EL (cell line): ENCODE data around the gene UBASH3B.
A peak's percentile ranks its signal among the peaks of the same experiment; 100 is the strongest.

ENCODE experiments used
- DNase-seq: peaks from one replicate; pipeline ENCODE4 v3.0.0-alpha.2; 2016

The UBASH3B gene

GRCh38 chr11:122763108-122763507 lies 107.6 kb downstream of the UBASH3B start:
- DNase-seq = no peak

- no peak for DNase-seq
Observed at GRCh38 chr11:122764371-122765090, 109.0 kb downstream of the UBASH3B start.

- no peak for DNase-seq
Observed at GRCh38 chr11:122765487-122766131, 110.1 kb downstream of the UBASH3B start.

- no peak for DNase-seq
Observed at GRCh38 chr11:122769126-122769780, 113.7 kb downstream of the UBASH3B start.

- DNase-seq = peak; percentile 25
Observed at GRCh38 chr11:122772945-122773344, 117.4 kb downstream of the UBASH3B start.

- no peak for DNase-seq
Observed at GRCh38 chr11:122773781-122774266, 118.3 kb downstream of the UBASH3B start.

GRCh38 chr11:122775675-122776271 lies 120.3 kb downstream of the UBASH3B start:
- no peak for DNase-seq

- no peak for DNase-seq
Observed at GRCh38 chr11:122776546-122776945, 121.0 kb downstream of the UBASH3B start.

GRCh38 chr11:122777343-122777742 lies 121.8 kb downstream of the UBASH3B start:
- no peak for DNase-seq

GRCh38 chr11:122778148-122778547 lies 122.6 kb downstream of the UBASH3B start:
- DNase-seq = peak; percentile 48

GRCh38 chr11:122779047-122779629 lies 123.6 kb downstream of the UBASH3B start:
- DNase-seq = no peak

- no peak for DNase-seq
Observed at GRCh38 chr11:122780296-122780949, 124.9 kb downstream of the UBASH3B start.

GRCh38 chr11:122781378-122782195 lies 126.1 kb downstream of the UBASH3B start:
- DNase-seq = peak; percentile 89

- no peak for DNase-seq
Observed at GRCh38 chr11:122782222-122782621, 126.7 kb downstream of the UBASH3B start.

GRCh38 chr11:122784325-122784955 lies 128.9 kb downstream of the UBASH3B start:
- peak; percentile 97 for DNase-seq

GRCh38 chr11:122785031-122785541 lies 129.6 kb downstream of the UBASH3B start:
- DNase-seq = no peak

- no peak for DNase-seq
Observed at GRCh38 chr11:122786896-122787295, 131.4 kb downstream of the UBASH3B start.

- DNase-seq = no peak
Observed at GRCh38 chr11:122788781-122789535, 133.4 kb downstream of the UBASH3B start.

GRCh38 chr11:122789907-122790306 lies 134.4 kb downstream of the UBASH3B start:
- no peak for DNase-seq

GRCh38 chr11:122791411-122791810 lies 135.9 kb downstream of the UBASH3B start:
- DNase-seq = peak; percentile 66
